HepG2 (cell line): ENCODE measurements around the gene FPGS. TPM values are rescaled to one million over a fixed set of nuclear protein-coding genes. Genes with fewer than 3 reads are reported as not detected.

Experiments used
- ATAC-seq: fragments of 200-7000 bp; cut with Tn5 transposase; 3 replicates; pipeline ENCODE4 v1.9.1; 2020; ENCODE audit warnings: mild to moderate bottlenecking, moderate library complexity
- BruUV-seq: library from RNA; stranded (reverse); fragments of 400-500 nt; replicated peaks from 2 replicates; lab custom pipeline; 2021; lab: Mats Ljungman, UMichigan
- CTCF ChIA-PET: fragments of 300-600 bp; formaldehyde crosslinking; extraction: SDS; loops from one replicate; lab custom pipeline; 2021; ENCODE audit warnings: low total read pairs, inconsistent platforms, low intra/inter-chr PET ratio; lab: Yijun Ruan, JAX
- POLR2A ChIA-PET: fragments of 350-600 bp; sonication (Branson Sonifier 250); formaldehyde crosslinking; loops from one replicate; lab custom pipeline; 2020; ENCODE audit warnings: antibody characterized with exemption, inconsistent platforms; lab: Yijun Ruan, JAX
- DNase-seq: peaks from one replicate; pipeline ENCODE4 v3.0.0-alpha.2; 2015; ENCODE audit warnings: low spot score
- FAIRE-seq: peaks from 3 replicates; lab custom pipeline; 2011; peaks lifted over from hg19 to GRCh38; lab: Jason Lieb, UNC
- H2AFZ ChIP-seq: one replicate; pipeline ENCODE4 v1.6.1; 2011; ENCODE audit warnings: low read length, inconsistent platforms
- H3K27ac ChIP-seq: fragments of 300-600 bp; 3 replicates; pipeline ENCODE4 v1.8.0; 2011; ENCODE audit warnings: mixed run types, mild to moderate bottlenecking, mixed read lengths, low read length, inconsistent platforms; ENCODE audit not compliant: insufficient read depth; ENCODE audit errors: extremely low read length
- H3K27me3 ChIP-seq, 2 experiments: fragments of 200-600 bp in 1 of 2; 2 replicates in 1 of 2; 3 replicates in 1 of 2; pipeline versions ENCODE4 v1.6.0 to v1.8.0; 2011; ENCODE audit warnings: low read length in 2 of 2, mild to moderate bottlenecking in 2 of 2, moderate library complexity in 2 of 2, inconsistent platforms in 1 of 2; ENCODE audit not compliant: insufficient read depth in 2 of 2, control insufficient read depth in 1 of 2
- H3K36me3 ChIP-seq, 2 experiments: fragments of 200-600 bp in 1 of 2; replicated peaks in 1 of 2; 2 replicates in 1 of 2; 3 replicates in 1 of 2; pipeline versions ENCODE4 v1.5.1 to v1.8.0; 2011; ENCODE audit warnings: low read length in 2 of 2, inconsistent platforms in 1 of 2; ENCODE audit not compliant: insufficient read depth in 2 of 2, control insufficient read depth in 1 of 2
- H3K4me1 ChIP-seq: 2 replicates; pipeline ENCODE4 v1.5.1; 2012; ENCODE audit warnings: low read length, inconsistent platforms; ENCODE audit not compliant: insufficient read depth
- H3K4me2 ChIP-seq: 2 replicates; pipeline ENCODE4 v1.6.0; 2011; ENCODE audit warnings: low read depth, low read length, inconsistent platforms
- H3K4me3 ChIP-seq, 3 experiments: fragments of 200-600 bp in 1 of 3; sonication (generic), shearing (Covaris generic) in 1 of 3; replicated peaks in 1 of 3; 2 replicates each; pipeline ENCODE4 v1.5.1; 2011 to 2016; ENCODE audit warnings: low read length in 3 of 3, inconsistent platforms in 2 of 3, low read depth in 2 of 3, mild to moderate bottlenecking in 2 of 3, control low read depth in 1 of 3, mixed read lengths in 1 of 3; ENCODE audit not compliant: insufficient read depth in 1 of 3
- H3K79me2 ChIP-seq: one replicate; pipeline ENCODE4 v1.6.1; 2011; ENCODE audit warnings: low read length, inconsistent platforms; ENCODE audit not compliant: insufficient read depth
- H3K9ac ChIP-seq: 2 replicates; pipeline ENCODE4 v1.6.0; 2011; ENCODE audit warnings: mild to moderate bottlenecking, low read depth, low read length, inconsistent platforms; ENCODE audit not compliant: insufficient read depth
- H3K9me3 ChIP-seq: 2 replicates; pipeline ENCODE4 v1.5.1; 2012; ENCODE audit warnings: mild to moderate bottlenecking, low read length
- H4K20me1 ChIP-seq: 2 replicates; pipeline ENCODE4 v1.6.0; 2011; ENCODE audit warnings: inconsistent platforms, mild to moderate bottlenecking, low read length, moderate library complexity; ENCODE audit not compliant: insufficient read depth
- ARNT ChIP-seq: fragments of 450-650 bp; IDR thresholded peaks from 2 replicates; pipeline ENCODE4 v1.6.1; 2017
- ATRX ChIP-seq: sonication (generic); formaldehyde crosslinking; IDR thresholded peaks from 2 replicates; pipeline ENCODE4 v1.4.0; 2020; ENCODE audit warnings: missing genetic modification reagents, borderline replicate concordance
- CTCF ChIP-seq: sonication (generic); formaldehyde crosslinking; IDR thresholded peaks from 2 replicates; pipeline ENCODE4 v1.5.0; 2020; ENCODE audit warnings: mild to moderate bottlenecking, missing genetic modification reagents, moderate library complexity
- HIVEP1 ChIP-seq: sonication (generic); formaldehyde crosslinking; IDR thresholded peaks from 2 replicates; pipeline ENCODE4 v1.4.0; 2020; ENCODE audit warnings: mild to moderate bottlenecking, missing genetic modification reagents
- IKZF5 ChIP-seq: IDR thresholded peaks from 2 replicates; pipeline ENCODE4 v1.6.1; 2018; ENCODE audit warnings: missing genetic modification reagents, mild to moderate bottlenecking, missing compliant biosample characterization
- TCF12 ChIP-seq, 2 experiments: fragments of 450-650 bp in 1 of 2; sonication (generic) in 1 of 2; formaldehyde crosslinking in 1 of 2; IDR thresholded peaks; 2 replicates each; pipeline versions ENCODE4 v1.6.1 to v1.8.0; 2017 to 2022; ENCODE audit warnings: antibody characterized with exemption in 1 of 2, mild to moderate bottlenecking in 1 of 2, missing genetic modification reagents in 1 of 2, moderate library complexity in 1 of 2
- ZBTB4 ChIP-seq: sonication (generic); formaldehyde crosslinking; IDR thresholded peaks from 2 replicates; pipeline ENCODE4 v1.4.0; 2020; ENCODE audit warnings: missing genetic modification reagents, mild to moderate bottlenecking, borderline replicate concordance
- ZFX ChIP-seq: sonication (generic); formaldehyde crosslinking; IDR thresholded peaks from 2 replicates; pipeline ENCODE4 v1.4.0; 2020; ENCODE audit warnings: mild to moderate bottlenecking, low read depth, missing genetic modification reagents, moderate library complexity
- ZNF10 ChIP-seq: sonication (generic); formaldehyde crosslinking; IDR thresholded peaks from 2 replicates; pipeline ENCODE4 v1.4.0; 2020; ENCODE audit warnings: mild to moderate bottlenecking, low read depth, missing genetic modification reagents, borderline replicate concordance
- ZNF251 ChIP-seq: sonication (generic); formaldehyde crosslinking; IDR thresholded peaks from 2 replicates; pipeline ENCODE4 v1.9.0; 2021; ENCODE audit warnings: mild to moderate bottlenecking, missing genetic modification reagents
- WGBS: methylation state at CpG from one replicate; pipeline ENCODE4 v1.1.6; 2017; ENCODE audit warnings: low lambda C conversion rate; 5-methylcytosine and 5-hydroxymethylcytosine counted together
- in situ Hi-C: cut with HindIII; loops from 2 replicates; pipeline ENCODE4 v1.10.0; 2017; ENCODE audit warnings: low pct_unique_long_range_greater_than_20kb; ENCODE audit not compliant: extremely low pct_ligation_motif_present
- intact Hi-C: fragments of 100-400 bp; cut with micrococcal nuclease; formaldehyde crosslinking; loops from one replicate; pipeline ENCODE4 v1.10.0; 2022; ENCODE audit not compliant: unreplicated experiment
- polyA plus RNA-seq, 8 experiments: library from polyadenylated mRNA; depleted of rRNA in 3 of 8; stranded (reverse) in 7 of 8; unstranded in 1 of 8; fragments of >200 nt; fragmentation: Illumina TruSeq in 4 of 8; extraction: Trizol in 4 of 8; gene quantifications; 2 replicates each; pipeline versions ENCODE4 v1.2.1 to v1.2.3, GENCODE V29; 2011 to 2016; ENCODE audit warnings: low read depth in 4 of 8, missing spikeins in 1 of 8, mixed read lengths in 1 of 8; ENCODE audit not compliant: insufficient read depth in 1 of 8
- total RNA-seq, 5 experiments: library from RNA; depleted of rRNA; stranded (reverse); fragments of >200 nt; fragmentation: Illumina TruSeq; extraction: Trizol; gene quantifications; 2 replicates each; pipeline ENCODE4 v1.2.3, GENCODE V29; 2016; ENCODE audit warnings: low read depth in 1 of 5

The FPGS gene
- total and polyA plus RNA-seq, 2 of the 13 experiments (the other 11 are each of a cell fraction or from before 2014, with no cell fraction given): 35.6 to 36.8 TPM

- Histone ChIP-seq H3K79me2 (no peaks in the 10 kb centered on the region), H3K9me3 (0 out of 2 replicates have a peak, but pooled peaks cover 7% of the 10 kb centered on the region), H3K27ac (no peak overlapping the region), H3K4me2 (peak overlapping the region; percentile 57), H4K20me1 (no peaks in the 10 kb centered on the region), H3K36me3 (no peaks in the 10 kb centered on the region), H3K27me3 (no peaks in the 10 kb centered on the region), H2AFZ (no peak overlapping the region), H3K4me3 (peak overlapping the region in 1 of 3 experiments; percentile 40; a peak in 1 of 6 replicates), H3K9ac (no peak overlapping the region), H3K4me1 (peaks cover 82% of the 10 kb centered on the region)
- no TSS peak for BruUV-seq
- ChIA-PET CTCF (no interaction called here), POLR2A (interaction anchor here (1.1 kb wide), 1 partner anchor 46 kb away, joined by 3 read pairs; no protein-coding TSS in a partner anchor)
- no peak for FAIRE-seq
- TF ChIP-seq CTCF (CRISPR knock-in tag): 0 out of 2 replicates have a peak, but pooled peaks have one; percentile 1
- TF ChIP-seq ZNF10: no peak
- DNase-seq: no peak
- WGBS: 22% methylated on average over 4 of the region's 6 CpGs
- intact Hi-C loops (no loop called here), in situ Hi-C loops (no loop called here)
- ATAC-seq: peak; percentile 44
Measured at GRCh38 chr9:127847178-127847510, 44.5 kb downstream of the FPGS start.

- Histone ChIP-seq H4K20me1 (no peaks in the 10 kb centered on the region), H3K4me2 (peak overlapping the region; percentile 7; the same call in 1 of the 2 replicates), H2AFZ (no peak overlapping the region), H3K9ac (no peak overlapping the region), H3K4me3 (no peak overlapping the region), H3K79me2 (no peaks in the 10 kb centered on the region), H3K9me3 (0 out of 2 replicates have a peak, but pooled peaks cover 7% of the 10 kb centered on the region), H3K27me3 (no peaks in the 10 kb centered on the region), H3K4me1 (peaks cover 84% of the 10 kb centered on the region), H3K27ac (peak overlapping the region; percentile 55), H3K36me3 (no peaks in the 10 kb centered on the region)
- no peak for ATAC-seq
- in situ Hi-C loops (no loop called here), intact Hi-C loops (no loop called here)
- FAIRE-seq: no peak
- no TSS peak for BruUV-seq
- no peak for DNase-seq
- ChIA-PET POLR2A (no interaction called here), CTCF (no interaction called here)
- whole genome bisulfite sequencing: 63% methylated on average over 10 of the region's 12 CpGs
- TF ChIP-seq IKZF5 (no peak), ZFX (CRISPR knock-in tag) (no peak), ZBTB4 (CRISPR knock-in tag) (no peak), TCF12 (IDR thresholded peaks at IDR 0.05) (no peak), TCF12 (CRISPR knock-in tag; IDR thresholded peaks at IDR 0.05) (no peak), HIVEP1 (no peak), ATRX (CRISPR knock-in tag) (no peak), ZNF251 (CRISPR knock-in tag) (no peak), ARNT (no peak)
Measured at GRCh38 chr9:127847833-127848755, 45.4 kb downstream of the FPGS start.
